Measurements from ENCODE around the gene ZNF526.

ZNF526 gene

DNA sequence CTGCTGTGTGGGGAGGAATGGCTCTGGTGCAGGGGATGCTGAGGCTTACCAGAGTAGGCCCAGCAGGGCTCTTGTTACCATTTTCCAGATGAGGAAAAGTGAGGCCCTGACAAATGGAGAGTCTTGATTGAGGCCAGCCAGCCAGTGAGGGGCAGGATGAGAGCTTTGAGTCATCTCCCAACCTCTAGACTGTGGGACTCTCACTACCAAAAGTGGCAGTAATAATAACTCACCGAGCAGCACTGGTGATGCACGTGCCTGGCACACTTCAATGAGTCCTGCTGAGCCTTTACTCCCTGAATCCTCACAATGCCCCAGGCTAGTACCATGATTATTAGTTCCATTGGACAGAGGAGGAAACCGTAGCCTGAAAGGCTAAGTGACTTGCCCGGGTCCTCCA is 56.7 kb downstream of the ZNF526 start:
- no peak for TF ChIP-seq ZNF274 (IDR thresholded peaks at IDR 0.05; ENCODE audit: low read depth, low read length)
- H3K4me3 ChIP-seq (ENCODE audit: low read length) = no peak overlapping the region

Measured in GM08714 (cell line).